HepG2 (cell line): ENCODE results near the gene PTK7. TPM values are rescaled to one million over a fixed set of nuclear protein-coding genes. Genes with fewer than 3 reads are reported as not detected.

Experiments used
- GZF1 ChIP-seq: sonication (generic); formaldehyde crosslinking; IDR thresholded peaks from 2 replicates; pipeline ENCODE4 v1.5.1; 2020; ENCODE audit warnings: mild to moderate bottlenecking, missing genetic modification reagents
- HCFC1 ChIP-seq: fragments of 150-350 bp; IDR thresholded peaks from 2 replicates; pipeline ENCODE4 v1.6.1; 2014; ENCODE audit warnings: low read depth, low read length
- KAT7 ChIP-seq: IDR thresholded peaks from 2 replicates; pipeline ENCODE4 v1.6.1; 2018; ENCODE audit warnings: borderline replicate concordance, missing compliant biosample characterization
- KLF11 ChIP-seq: IDR thresholded peaks from 2 replicates; pipeline ENCODE4 v1.6.1; 2016; ENCODE audit warnings: missing compliant biosample characterization
- MBD4 ChIP-seq: IDR thresholded peaks from 2 replicates; pipeline ENCODE4 v1.6.1; 2012; ENCODE audit warnings: low read length, inconsistent platforms, borderline replicate concordance
- MIXL1 ChIP-seq: IDR thresholded peaks from 2 replicates; pipeline ENCODE4 v1.6.1; 2016
- PCBP2 ChIP-seq: fragments of 200-400 bp; formaldehyde crosslinking; optimal IDR thresholded peaks from 2 replicates; pipeline ENCODE3; 2018; ENCODE audit warnings: low read length, low read depth; ENCODE audit not compliant: poor library complexity, severe bottlenecking
- RFX3 ChIP-seq: IDR thresholded peaks from 2 replicates; pipeline ENCODE4 v1.6.1; 2016; ENCODE audit warnings: missing biosample characterization, missing genetic modification reagents
- SALL1 ChIP-seq: sonication (generic); formaldehyde crosslinking; IDR thresholded peaks from 2 replicates; pipeline ENCODE4 v1.8.0; 2022; ENCODE audit warnings: mild to moderate bottlenecking, missing genetic modification reagents
- SIN3B ChIP-seq: fragments of 150-350 bp; IDR thresholded peaks from 2 replicates; pipeline ENCODE4 v1.6.1; 2014; ENCODE audit warnings: low read length
- SMARCC2 ChIP-seq: fragments of 450-650 bp; IDR thresholded peaks from 2 replicates; pipeline ENCODE4 v1.6.1; 2017; ENCODE audit warnings: antibody characterized with exemption, mild to moderate bottlenecking
- THYN1 ChIP-seq: sonication (generic); formaldehyde crosslinking; IDR thresholded peaks from 2 replicates; pipeline ENCODE4 v1.8.1; 2023; ENCODE audit warnings: low read depth, mild to moderate bottlenecking, moderate library complexity, missing genetic modification reagents, borderline replicate concordance
- ZMYM2 ChIP-seq: sonication (generic); formaldehyde crosslinking; IDR thresholded peaks from 2 replicates; pipeline ENCODE4 v1.8.0; 2022; ENCODE audit warnings: mild to moderate bottlenecking, missing genetic modification reagents
- ZNF317 ChIP-seq: sonication (generic); formaldehyde crosslinking; IDR thresholded peaks from 2 replicates; pipeline ENCODE4 v1.5.0; 2020; ENCODE audit warnings: mild to moderate bottlenecking, missing genetic modification reagents
- ZNF44 ChIP-seq: sonication (generic); formaldehyde crosslinking; IDR thresholded peaks from 2 replicates; pipeline ENCODE4 v1.5.1; 2020; ENCODE audit warnings: mild to moderate bottlenecking, missing genetic modification reagents
- ZNF550 ChIP-seq: sonication (generic); formaldehyde crosslinking; IDR thresholded peaks from 2 replicates; pipeline ENCODE4 v1.4.0; 2020; ENCODE audit warnings: mild to moderate bottlenecking, missing genetic modification reagents, borderline replicate concordance
- ZNF567 ChIP-seq: sonication (generic); formaldehyde crosslinking; IDR thresholded peaks from 2 replicates; pipeline ENCODE4 v1.8.1; 2023; ENCODE audit warnings: mild to moderate bottlenecking, missing genetic modification reagents, borderline replicate concordance
- ZNF619 ChIP-seq: sonication (generic); formaldehyde crosslinking; IDR thresholded peaks from 2 replicates; pipeline ENCODE4 v1.4.0; 2020; ENCODE audit warnings: mild to moderate bottlenecking, missing genetic modification reagents
- ZNF782 ChIP-seq: sonication (generic); formaldehyde crosslinking; IDR thresholded peaks from 2 replicates; pipeline ENCODE4 v1.4.0; 2020; ENCODE audit warnings: missing genetic modification reagents, mild to moderate bottlenecking, borderline replicate concordance
- polyA plus RNA-seq, 8 experiments: library from polyadenylated mRNA; depleted of rRNA in 3 of 8; stranded (reverse) in 7 of 8; unstranded in 1 of 8; fragments of >200 nt; fragmentation: Illumina TruSeq in 4 of 8; extraction: Trizol in 4 of 8; gene quantifications; 2 replicates each; pipeline versions ENCODE4 v1.2.1 to v1.2.3, GENCODE V29; 2011 to 2016; ENCODE audit warnings: low read depth in 4 of 8, missing spikeins in 1 of 8, mixed read lengths in 1 of 8; ENCODE audit not compliant: insufficient read depth in 1 of 8
- total RNA-seq, 5 experiments: library from RNA; depleted of rRNA; stranded (reverse); fragments of >200 nt; fragmentation: Illumina TruSeq; extraction: Trizol; gene quantifications; 2 replicates each; pipeline ENCODE4 v1.2.3, GENCODE V29; 2016; ENCODE audit warnings: low read depth in 1 of 5
- TF ChIP-seq, protein P1 (sequence below): sonication (generic); formaldehyde crosslinking; conservative IDR thresholded peaks from 2 replicates; pipeline ENCODE4 v1.5.0; 2020; ENCODE audit warnings: missing genetic modification reagents
- TF ChIP-seq, protein P2 (sequence below): sonication (generic); formaldehyde crosslinking; conservative IDR thresholded peaks from 2 replicates; pipeline ENCODE4 v1.4.0; 2020; ENCODE audit warnings: missing genetic modification reagents
- TF ChIP-seq, protein P3 (sequence below): sonication (generic); formaldehyde crosslinking; IDR thresholded peaks from 2 replicates; pipeline ENCODE4 v1.5.0; 2020; ENCODE audit warnings: missing genetic modification reagents, mild to moderate bottlenecking, borderline replicate concordance
- TF ChIP-seq, protein P4 (sequence below): fragments of 450-650 bp; IDR thresholded peaks from 2 replicates; pipeline ENCODE4 v1.6.1; 2016
- TF ChIP-seq, protein P5 (sequence below): sonication (generic); formaldehyde crosslinking; IDR thresholded peaks from 2 replicates; pipeline ENCODE4 v1.4.0; 2020; ENCODE audit warnings: mild to moderate bottlenecking, missing genetic modification reagents
- TF ChIP-seq, protein P6 (sequence below): sonication (generic); formaldehyde crosslinking; IDR thresholded peaks from 2 replicates; pipeline ENCODE4 v1.4.0; 2020; ENCODE audit warnings: missing genetic modification reagents; ENCODE audit errors: not compliant biosample characterization

PTK7 gene
- total and polyA plus RNA-seq, 2 of the 13 experiments (the other 11 are each of a cell fraction or from before 2014, with no cell fraction given) = 98.5 to 99.8 TPM

DNA sequence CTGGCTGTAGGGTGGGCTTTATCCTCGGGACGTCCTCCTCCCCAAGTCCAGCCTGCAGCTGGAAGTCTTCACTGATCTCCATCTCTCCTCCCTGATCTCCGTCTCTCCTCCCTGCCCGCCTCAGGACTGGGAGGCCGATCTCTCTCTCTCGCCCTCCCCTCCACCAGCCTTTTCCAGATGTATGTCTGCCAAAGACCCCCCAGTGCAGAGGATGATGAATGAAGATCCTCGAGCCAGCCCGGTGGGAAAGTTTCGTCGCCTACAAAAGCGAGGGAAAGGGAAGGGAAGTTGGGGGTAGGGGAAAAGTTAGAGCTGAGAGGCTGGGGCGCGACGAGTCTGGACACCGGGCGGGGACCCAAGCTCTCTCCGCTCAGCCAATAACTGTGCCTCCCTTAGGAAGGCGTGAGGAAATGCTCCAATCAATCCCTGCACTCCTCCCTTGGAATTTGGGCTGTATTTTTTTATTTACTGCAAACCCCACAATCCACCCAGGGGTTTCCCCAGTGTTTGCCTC, 94.4 kb downstream of the PTK7 start (continued):
- TF ChIP-seq ZNF317 (CRISPR knock-in tag) (no peak), ZMYM2 (CRISPR knock-in tag) (no peak), MIXL1 (CRISPR knock-in tag) (no peak), SIN3B (no peak), ZNF619 (no peak), SALL1 (CRISPR knock-in tag) (no peak; the same call in 1 of the 2 replicates), ZNF782 (CRISPR knock-in tag) (peak; percentile 84; the same call in 1 of the 2 replicates), THYN1 (no peak), ZNF567 (CRISPR knock-in tag) (0 out of 2 replicates have a peak, but pooled peaks have one; percentile 87), KAT7 (CRISPR knock-in tag) (no peak), RFX3 (CRISPR knock-in tag) (no peak), HCFC1 (no peak), PCBP2 (peak; percentile 48), ZNF44 (no peak), KLF11 (no peak), ZNF550 (CRISPR knock-in tag) (0 out of 2 replicates have a peak, but pooled peaks have one; percentile 25), SMARCC2 (no peak), GZF1 (CRISPR knock-in tag) (no peak), MBD4 (no peak)
- TF ChIP-seq, protein P1, sequence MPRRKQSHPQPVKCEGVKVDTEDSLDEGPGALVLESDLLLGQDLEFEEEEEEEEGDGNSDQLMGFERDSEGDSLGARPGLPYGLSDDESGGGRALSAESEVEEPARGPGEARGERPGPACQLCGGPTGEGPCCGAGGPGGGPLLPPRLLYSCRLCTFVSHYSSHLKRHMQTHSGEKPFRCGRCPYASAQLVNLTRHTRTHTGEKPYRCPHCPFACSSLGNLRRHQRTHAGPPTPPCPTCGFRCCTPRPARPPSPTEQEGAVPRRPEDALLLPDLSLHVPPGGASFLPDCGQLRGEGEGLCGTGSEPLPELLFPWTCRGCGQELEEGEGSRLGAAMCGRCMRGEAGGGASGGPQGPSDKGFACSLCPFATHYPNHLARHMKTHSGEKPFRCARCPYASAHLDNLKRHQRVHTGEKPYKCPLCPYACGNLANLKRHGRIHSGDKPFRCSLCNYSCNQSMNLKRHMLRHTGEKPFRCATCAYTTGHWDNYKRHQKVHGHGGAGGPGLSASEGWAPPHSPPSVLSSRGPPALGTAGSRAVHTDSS (CRISPR knock-in tag) = 0 out of 2 replicates have a peak, but pooled peaks have one; percentile 55
- TF ChIP-seq, protein P2, sequence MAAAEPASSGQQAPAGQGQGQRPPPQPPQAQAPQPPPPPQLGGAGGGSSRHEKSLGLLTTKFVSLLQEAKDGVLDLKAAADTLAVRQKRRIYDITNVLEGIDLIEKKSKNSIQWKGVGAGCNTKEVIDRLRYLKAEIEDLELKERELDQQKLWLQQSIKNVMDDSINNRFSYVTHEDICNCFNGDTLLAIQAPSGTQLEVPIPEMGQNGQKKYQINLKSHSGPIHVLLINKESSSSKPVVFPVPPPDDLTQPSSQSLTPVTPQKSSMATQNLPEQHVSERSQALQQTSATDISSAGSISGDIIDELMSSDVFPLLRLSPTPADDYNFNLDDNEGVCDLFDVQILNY (CRISPR knock-in tag) = no peak
- TF ChIP-seq, protein P3, sequence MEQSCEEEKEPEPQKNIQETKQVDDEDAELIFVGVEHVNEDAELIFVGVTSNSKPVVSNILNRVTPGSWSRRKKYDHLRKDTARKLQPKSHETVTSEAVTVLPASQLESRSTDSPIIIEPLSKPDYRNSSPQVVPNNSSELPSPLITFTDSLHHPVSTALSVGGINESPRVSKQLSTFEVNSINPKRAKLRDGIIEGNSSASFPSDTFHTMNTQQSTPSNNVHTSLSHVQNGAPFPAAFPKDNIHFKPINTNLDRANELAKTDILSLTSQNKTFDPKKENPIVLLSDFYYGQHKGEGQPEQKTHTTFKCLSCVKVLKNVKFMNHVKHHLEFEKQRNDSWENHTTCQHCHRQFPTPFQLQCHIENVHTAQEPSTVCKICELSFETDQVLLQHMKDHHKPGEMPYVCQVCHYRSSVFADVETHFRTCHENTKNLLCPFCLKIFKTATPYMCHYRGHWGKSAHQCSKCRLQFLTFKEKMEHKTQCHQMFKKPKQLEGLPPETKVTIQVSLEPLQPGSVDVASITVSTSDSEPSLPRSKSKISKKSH (CRISPR knock-in tag) = peak; percentile 80; the same call in 1 of the 2 replicates
- TF ChIP-seq, protein P4, sequence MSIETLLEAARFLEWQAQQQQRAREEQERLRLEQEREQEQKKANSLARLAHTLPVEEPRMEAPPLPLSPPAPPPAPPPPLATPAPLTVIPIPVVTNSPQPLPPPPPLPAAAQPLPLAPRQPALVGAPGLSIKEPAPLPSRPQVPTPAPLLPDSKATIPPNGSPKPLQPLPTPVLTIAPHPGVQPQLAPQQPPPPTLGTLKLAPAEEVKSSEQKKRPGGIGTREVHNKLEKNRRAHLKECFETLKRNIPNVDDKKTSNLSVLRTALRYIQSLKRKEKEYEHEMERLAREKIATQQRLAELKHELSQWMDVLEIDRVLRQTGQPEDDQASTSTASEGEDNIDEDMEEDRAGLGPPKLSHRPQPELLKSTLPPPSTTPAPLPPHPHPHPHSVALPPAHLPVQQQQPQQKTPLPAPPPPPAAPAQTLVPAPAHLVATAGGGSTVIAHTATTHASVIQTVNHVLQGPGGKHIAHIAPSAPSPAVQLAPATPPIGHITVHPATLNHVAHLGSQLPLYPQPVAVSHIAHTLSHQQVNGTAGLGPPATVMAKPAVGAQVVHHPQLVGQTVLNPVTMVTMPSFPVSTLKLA = no peak
- TF ChIP-seq, protein P5, sequence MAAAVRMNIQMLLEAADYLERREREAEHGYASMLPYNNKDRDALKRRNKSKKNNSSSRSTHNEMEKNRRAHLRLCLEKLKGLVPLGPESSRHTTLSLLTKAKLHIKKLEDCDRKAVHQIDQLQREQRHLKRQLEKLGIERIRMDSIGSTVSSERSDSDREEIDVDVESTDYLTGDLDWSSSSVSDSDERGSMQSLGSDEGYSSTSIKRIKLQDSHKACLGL (CRISPR knock-in tag) = peak; percentile 46; the same call in 1 of the 2 replicates
- TF ChIP-seq, protein P6, sequence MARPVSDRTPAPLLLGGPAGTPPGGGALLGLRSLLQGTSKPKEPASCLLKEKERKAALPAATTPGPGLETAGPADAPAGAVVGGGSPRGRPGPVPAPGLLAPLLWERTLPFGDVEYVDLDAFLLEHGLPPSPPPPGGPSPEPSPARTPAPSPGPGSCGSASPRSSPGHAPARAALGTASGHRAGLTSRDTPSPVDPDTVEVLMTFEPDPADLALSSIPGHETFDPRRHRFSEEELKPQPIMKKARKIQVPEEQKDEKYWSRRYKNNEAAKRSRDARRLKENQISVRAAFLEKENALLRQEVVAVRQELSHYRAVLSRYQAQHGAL (CRISPR knock-in tag) = no peak
